GM03348 (cell line): ENCODE results near the gene HES3.
A peak's percentile ranks its signal among the peaks of the same experiment; 100 is the strongest.

Source experiments
- DNase-seq: peaks from one replicate; pipeline ENCODE4 v3.0.0; 2012; ENCODE audit warnings: low spot score

HES3 gene

GRCh38 chr1:6245869-6246496 is 2.0 kb downstream of the HES3 start:
- DNase-seq = peak; percentile 45

GRCh38 chr1:6246497-6247467 is 2.8 kb downstream of the HES3 start:
- DNase-seq = peak; percentile 90

- no peak for DNase-seq
These were observed 3.7 kb downstream of the HES3 start for GRCh38 chr1:6247651-6248050.

DNA sequence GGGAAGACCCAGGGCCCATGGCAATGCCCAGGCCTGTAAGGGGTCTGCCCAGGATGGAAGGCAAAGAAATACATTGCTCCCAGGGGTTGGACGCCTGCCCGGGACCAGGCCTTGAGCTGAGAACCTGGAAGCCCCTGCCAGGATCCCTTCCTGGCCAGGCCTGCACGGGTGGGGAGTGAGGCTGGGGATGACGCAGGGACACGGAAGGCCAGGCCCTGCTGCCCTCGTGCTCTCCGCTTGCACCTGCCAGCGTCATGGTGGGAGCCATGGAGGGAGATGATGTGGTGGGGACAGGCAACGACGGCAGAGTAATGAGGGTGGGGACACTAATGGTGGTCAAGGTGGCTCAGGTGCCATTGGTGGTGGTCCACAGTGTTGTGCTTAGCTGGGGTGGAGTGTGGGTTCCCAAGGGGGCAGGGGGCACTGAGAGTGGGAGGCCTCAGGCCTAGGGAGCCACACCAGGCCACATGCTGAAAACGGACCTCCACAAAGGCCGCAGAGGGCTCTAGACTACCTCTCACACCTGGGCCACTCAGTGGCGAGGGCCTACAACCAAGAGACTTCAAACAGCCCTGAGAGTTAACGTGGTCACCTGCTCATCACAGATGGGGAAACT is 4.3 kb downstream of the HES3 start:
- no peak for DNase-seq

GRCh38 chr1:6248932-6249738 is 5.2 kb downstream of the HES3 start:
- peak; percentile 12 for DNase-seq

- DNase-seq = no peak
These were observed 6.0 kb downstream of the HES3 start for GRCh38 chr1:6249739-6250689.

GRCh38 chr1:6251233-6251632 is 7.3 kb downstream of the HES3 start:
- DNase-seq = no peak

- DNase-seq = no peak
These were observed 7.8 kb downstream of the HES3 start for GRCh38 chr1:6251681-6252373.

- no peak for DNase-seq
These were observed 8.4 kb downstream of the HES3 start for GRCh38 chr1:6252374-6252710.

DNA sequence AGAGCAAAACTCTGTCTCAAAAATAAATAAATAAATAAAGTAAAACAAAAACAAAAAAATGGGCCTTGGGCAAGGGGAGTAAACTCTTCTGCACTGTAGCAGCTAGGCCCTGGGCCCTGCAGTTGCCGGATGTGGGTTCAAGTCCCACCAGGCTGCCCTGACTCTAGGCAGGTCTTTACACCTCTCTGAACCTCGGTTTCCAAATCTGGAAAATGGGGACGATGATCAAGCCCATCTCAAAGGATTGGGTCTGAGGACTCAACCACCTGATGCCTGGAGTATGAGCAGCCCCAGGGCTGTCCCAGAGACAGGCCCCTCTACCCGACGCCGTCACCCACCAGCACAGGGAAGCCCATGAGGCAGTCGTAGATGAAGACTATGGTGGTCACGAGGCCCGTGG is 9.4 kb downstream of the HES3 start:
- DNase-seq = no peak

DNA sequence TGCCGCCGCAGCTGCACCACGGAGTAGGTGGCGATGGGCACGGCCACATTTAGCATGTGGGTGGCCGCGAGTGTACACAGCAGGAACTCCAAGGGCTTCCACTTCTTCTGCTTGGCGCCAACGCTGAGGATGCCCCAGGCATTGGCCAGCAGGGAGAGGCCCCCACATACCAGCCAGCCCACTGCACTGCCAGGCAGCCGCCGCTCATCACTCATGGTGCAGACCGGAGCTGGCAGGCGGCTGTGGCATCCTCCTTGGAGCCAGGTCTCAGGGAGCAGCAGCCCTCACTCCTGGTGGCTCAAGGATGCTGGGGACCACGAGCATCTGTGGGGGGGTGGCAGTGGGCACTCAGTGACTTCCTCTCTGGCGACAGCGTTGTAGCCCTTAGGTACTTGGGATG is 10.7 kb downstream of the HES3 start:
- DNase-seq = no peak

DNA sequence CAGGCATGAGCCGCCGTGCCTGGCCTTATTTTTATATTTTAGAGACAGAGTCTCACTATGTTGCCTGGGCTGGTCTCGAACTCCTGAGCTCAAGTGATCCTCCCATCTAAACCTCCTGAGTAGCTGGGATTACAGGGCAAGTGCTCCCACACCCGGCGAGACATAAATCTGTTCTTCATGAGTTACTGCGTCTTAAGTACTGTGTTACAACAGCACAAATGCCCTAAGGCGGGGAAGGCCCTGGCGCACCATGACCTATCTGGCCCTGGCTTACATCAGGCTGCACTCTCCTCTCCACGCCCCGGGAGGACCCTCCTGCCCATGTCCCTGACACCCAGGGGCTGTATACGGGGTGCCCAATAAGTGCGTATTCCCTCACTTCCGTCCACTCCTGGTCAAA is 12.7 kb downstream of the HES3 start:
- no peak for DNase-seq

- no peak for DNase-seq
These were observed 13.6 kb downstream of the HES3 start for GRCh38 chr1:6257541-6258069.

DNA sequence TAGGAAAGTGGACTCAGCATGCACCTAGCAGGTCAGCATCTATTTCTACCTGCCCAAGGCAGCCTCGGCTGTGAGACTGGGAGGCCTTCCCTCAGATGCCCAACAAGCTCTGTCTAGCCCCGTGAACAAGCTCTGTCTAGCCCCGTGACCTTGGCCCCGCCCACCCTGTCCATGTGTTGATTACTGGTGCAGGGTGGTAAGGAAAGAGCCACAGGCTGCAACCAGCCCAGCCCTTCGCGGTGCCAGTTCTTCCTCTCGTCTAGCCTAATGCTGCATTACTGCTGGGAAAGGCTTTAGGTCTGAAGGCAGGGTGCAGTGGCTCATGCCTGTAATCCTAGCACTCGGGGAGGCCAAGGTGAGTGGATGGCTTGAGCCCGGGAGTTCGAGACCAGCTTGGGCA is 14.7 kb downstream of the HES3 start:
- DNase-seq = no peak

- peak; percentile 96 for DNase-seq
These were observed 15.7 kb downstream of the HES3 start for GRCh38 chr1:6259491-6260362.

DNA sequence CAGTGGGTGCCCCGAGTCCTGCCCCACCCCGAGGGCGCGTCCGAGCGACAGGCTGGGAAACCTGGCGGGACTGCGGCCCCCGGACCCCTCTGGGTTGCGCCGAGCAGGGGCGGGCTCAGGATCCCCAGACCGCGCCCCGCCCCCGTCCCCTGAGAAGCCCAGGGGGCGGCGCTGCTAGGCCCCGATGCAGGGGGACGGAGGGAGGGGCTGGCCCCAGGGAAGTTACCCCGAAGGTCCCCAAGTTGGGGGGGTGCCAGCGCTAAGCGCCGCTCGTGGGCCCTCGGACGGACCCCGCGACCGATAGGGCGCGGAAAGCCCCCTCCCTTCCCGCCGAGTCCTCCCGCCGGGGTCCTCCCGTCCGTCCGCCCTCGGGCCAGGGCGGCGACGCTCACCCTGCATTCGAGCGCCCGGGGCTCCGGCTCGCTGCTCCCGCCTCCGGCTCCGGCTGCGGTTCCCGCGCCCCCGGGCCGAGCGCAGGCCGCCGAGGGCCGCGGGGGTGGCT is 16.5 kb downstream of the HES3 start:
- peak; percentile 72 for DNase-seq

- peak; percentile 94 for DNase-seq
These were observed 17.1 kb downstream of the HES3 start, which contains the start of gene GPR153 for GRCh38 chr1:6260961-6261614. Gene GPR153 (minus strand): TSS chr1:6261098. CDS start chr1:6254905, 6,193 bp downstream.

- DNase-seq = no peak
These were observed 17.6 kb downstream of the HES3 start for GRCh38 chr1:6261615-6261995.
